ENCODE results near the gene CPTP. TPM values are rescaled to one million over a fixed set of nuclear protein-coding genes. Genes with fewer than 3 reads are reported as not detected.
A peak's percentile ranks its signal among the peaks of the same experiment; 100 is the strongest.

Gene CPTP
- total and polyA plus RNA-seq, 2 donors (not counting 1 experiment from before 2014, with no cell fraction given), result 17.1 to 18.8 TPM

DNA sequence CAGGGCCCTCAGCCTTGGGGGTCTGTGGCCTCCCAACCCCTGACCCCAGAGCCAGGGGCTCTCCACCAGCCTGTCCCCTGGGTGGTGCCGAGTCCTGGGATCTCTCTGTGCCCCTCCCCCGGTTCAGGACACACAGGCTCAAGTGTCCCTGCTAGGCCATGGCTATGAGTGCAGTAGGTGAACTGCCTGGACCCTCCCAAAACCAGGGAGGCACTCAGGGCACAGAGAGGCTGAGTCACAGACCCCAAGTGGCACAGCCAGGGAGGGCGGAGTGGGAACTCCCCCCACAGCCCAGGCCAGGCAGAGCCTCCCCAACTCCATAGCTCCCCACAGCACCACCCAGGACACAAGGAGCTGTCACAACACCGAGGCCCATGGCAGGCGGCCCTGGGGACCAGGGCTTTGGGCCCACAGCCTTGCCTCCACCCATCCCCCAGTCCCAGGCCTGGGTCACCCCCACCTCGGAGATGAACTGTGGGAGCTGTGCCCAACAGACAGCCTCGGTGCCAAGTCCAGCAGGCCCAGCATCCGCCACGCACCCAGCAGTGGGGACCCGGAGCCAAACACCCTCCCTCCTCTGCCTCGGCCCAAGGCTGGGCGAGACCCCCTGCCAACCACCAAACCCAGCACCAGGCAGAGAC, 21.4 kb downstream of the CPTP start:
- no peak overlapping the region for H3K4me3 ChIP-seq (ENCODE audit: control extremely low read depth in 1 of 5, extremely low read depth in 1 of 5, insufficient read depth in 1 of 5, low read depth in 2 of 5, low read length in 4 of 5)
- peaks cover 0 to 3% (median 0%) of the 10 kb centered on the region in 3 donors for H3K9me3 ChIP-seq (ENCODE audit: control extremely low read depth in 1 of 3, control insufficient read depth in 2 of 3, insufficient read depth in 1 of 3, low read length in 2 of 3)
- H3K9ac ChIP-seq (ENCODE audit: low read length), result no peak overlapping the region
- 98% methylated on average over 12 of the region's 12 CpGs for WGBS (ENCODE audit: insufficient coverage)
- no peak for DNase-seq
- H3K79me2 ChIP-seq (ENCODE audit: control insufficient read depth, insufficient read depth, low read length), result peaks cover 34% of the 10 kb centered on the region
- H3K4me1 ChIP-seq (ENCODE audit: control insufficient read depth in 2 of 2, insufficient read depth in 2 of 2, low read length in 2 of 2), result peaks cover 6 to 13% of the 10 kb centered on the region in 2 donors
- no peak for TF ChIP-seq EZH2 (IDR thresholded peaks at IDR 0.05; ENCODE audit: borderline replicate concordance, insufficient read depth, low read depth, low read length, poor library complexity, severe bottlenecking)
- TF ChIP-seq, protein P1, sequence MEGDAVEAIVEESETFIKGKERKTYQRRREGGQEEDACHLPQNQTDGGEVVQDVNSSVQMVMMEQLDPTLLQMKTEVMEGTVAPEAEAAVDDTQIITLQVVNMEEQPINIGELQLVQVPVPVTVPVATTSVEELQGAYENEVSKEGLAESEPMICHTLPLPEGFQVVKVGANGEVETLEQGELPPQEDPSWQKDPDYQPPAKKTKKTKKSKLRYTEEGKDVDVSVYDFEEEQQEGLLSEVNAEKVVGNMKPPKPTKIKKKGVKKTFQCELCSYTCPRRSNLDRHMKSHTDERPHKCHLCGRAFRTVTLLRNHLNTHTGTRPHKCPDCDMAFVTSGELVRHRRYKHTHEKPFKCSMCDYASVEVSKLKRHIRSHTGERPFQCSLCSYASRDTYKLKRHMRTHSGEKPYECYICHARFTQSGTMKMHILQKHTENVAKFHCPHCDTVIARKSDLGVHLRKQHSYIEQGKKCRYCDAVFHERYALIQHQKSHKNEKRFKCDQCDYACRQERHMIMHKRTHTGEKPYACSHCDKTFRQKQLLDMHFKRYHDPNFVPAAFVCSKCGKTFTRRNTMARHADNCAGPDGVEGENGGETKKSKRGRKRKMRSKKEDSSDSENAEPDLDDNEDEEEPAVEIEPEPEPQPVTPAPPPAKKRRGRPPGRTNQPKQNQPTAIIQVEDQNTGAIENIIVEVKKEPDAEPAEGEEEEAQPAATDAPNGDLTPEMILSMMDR (IDR thresholded peaks at IDR 0.05), result no peak
- peak overlapping the region; percentile 13 for H3K4me3 Mint-ChIP-seq
- H3K4me2 ChIP-seq (replicated peaks; ENCODE audit: low read depth, low read length, poor library complexity, severe bottlenecking), result no peak overlapping the region
- CTCF ChIA-PET, result interaction anchor here (1.3 kb wide), 1 partner anchor 23 kb away, joined by 3 read pairs; no protein-coding TSS in a partner anchor
- H3K27me3 Mint-ChIP-seq, result no peaks in the 10 kb centered on the region
- no peak overlapping the region for H3K27ac ChIP-seq (ENCODE audit: low read length in 2 of 2)
- no peak for ATAC-seq (ENCODE audit: low read depth)
- peaks cover 15% of the 10 kb centered on the region for H3K4me1 Mint-ChIP-seq
- H2AFZ ChIP-seq (ENCODE audit: insufficient read depth, low read depth, low read length, poor library complexity, severe bottlenecking), result no peak overlapping the region
- intact Hi-C loops (cut with micrococcal nuclease), result no loop called here
- POLR2A ChIA-PET, result no interaction called here
- H4K20me1 ChIP-seq (ENCODE audit: control insufficient read depth, insufficient read depth, low read length, poor library complexity, severe bottlenecking), result peaks cover 41% of the 10 kb centered on the region
- no peaks in the 10 kb centered on the region for H3K9me3 Mint-ChIP-seq (ENCODE audit: insufficient read depth)
- H3K36me3 ChIP-seq (replicated peaks in 1 of 2; ENCODE audit: control extremely low read depth in 1 of 2, control insufficient read depth in 1 of 2, extremely low read depth in 1 of 2, insufficient read depth in 2 of 2, low read length in 1 of 2), result no peaks in the 10 kb centered on the region
- no peak overlapping the region for H3K27ac Mint-ChIP-seq
- no peaks in the 10 kb centered on the region for H3K27me3 ChIP-seq (replicated peaks in 1 of 4; ENCODE audit: control extremely low read depth in 1 of 4, control insufficient read depth in 3 of 4, insufficient read depth in 4 of 4, low read length in 3 of 4)

DNA sequence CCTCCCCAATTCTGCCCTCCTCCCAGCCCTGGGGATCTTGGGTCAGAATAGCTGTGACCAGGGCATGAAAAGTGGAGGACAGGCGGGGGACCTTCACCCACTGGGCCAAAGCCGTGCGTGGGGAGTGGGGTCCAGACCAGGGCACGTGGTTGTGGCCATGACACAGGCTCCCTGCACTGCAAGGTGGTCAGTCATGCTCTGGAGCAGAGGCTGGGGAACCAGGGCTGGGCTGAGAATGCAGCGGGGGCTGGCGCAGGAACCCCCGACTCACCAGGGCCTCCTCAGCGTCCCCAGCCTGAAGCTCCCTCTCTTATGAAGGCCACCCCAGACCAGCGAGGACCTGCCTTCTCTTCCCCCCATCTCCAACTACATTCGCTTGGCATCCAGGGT, 21.9 kb downstream of the CPTP start:
- Histone ChIP-seq H3K4me1 (ENCODE audit: control insufficient read depth in 2 of 2, insufficient read depth in 2 of 2, low read length in 2 of 2) (peaks cover 6 to 16% of the 10 kb centered on the region in 2 donors), H3K27me3 (replicated peaks in 1 of 4; ENCODE audit: control extremely low read depth in 1 of 4, control insufficient read depth in 3 of 4, insufficient read depth in 4 of 4, low read length in 3 of 4) (peaks cover 0 to 3% (median 0%) of the 10 kb centered on the region in 4 experiments), H4K20me1 (ENCODE audit: control insufficient read depth, insufficient read depth, low read length, poor library complexity, severe bottlenecking) (peaks cover 41% of the 10 kb centered on the region), H3K79me2 (ENCODE audit: control insufficient read depth, insufficient read depth, low read length) (peaks cover 34% of the 10 kb centered on the region), H3K4me2 (replicated peaks; ENCODE audit: low read depth, low read length, poor library complexity, severe bottlenecking) (no peak overlapping the region), H3K36me3 (replicated peaks in 1 of 2; ENCODE audit: control extremely low read depth in 1 of 2, control insufficient read depth in 1 of 2, extremely low read depth in 1 of 2, insufficient read depth in 2 of 2, low read length in 1 of 2) (no peaks in the 10 kb centered on the region), H3K27ac (ENCODE audit: low read length in 2 of 2) (no peak overlapping the region), H3K4me3 (ENCODE audit: control extremely low read depth in 1 of 5, extremely low read depth in 1 of 5, insufficient read depth in 1 of 5, low read depth in 2 of 5, low read length in 4 of 5) (no peak overlapping the region), H2AFZ (ENCODE audit: insufficient read depth, low read depth, low read length, poor library complexity, severe bottlenecking) (no peak overlapping the region), H3K9ac (ENCODE audit: low read length) (no peak overlapping the region), H3K9me3 (ENCODE audit: control extremely low read depth in 1 of 3, control insufficient read depth in 2 of 3, insufficient read depth in 1 of 3, low read length in 2 of 3) (no peaks in the 10 kb centered on the region)
- ChIA-PET POLR2A (no interaction called here), CTCF (interaction anchor here (1.3 kb wide), 1 partner anchor 23 kb away, joined by 3 read pairs; no protein-coding TSS in a partner anchor)
- TF ChIP-seq, protein P1 (IDR thresholded peaks at IDR 0.05), result no peak
- no peak for TF ChIP-seq EZH2 (IDR thresholded peaks at IDR 0.05; ENCODE audit: borderline replicate concordance, insufficient read depth, low read depth, low read length, poor library complexity, severe bottlenecking)
- H3K9me3 Mint-ChIP-seq (ENCODE audit: insufficient read depth), result no peaks in the 10 kb centered on the region
- H3K27me3 Mint-ChIP-seq, result no peaks in the 10 kb centered on the region
- 97% methylated on average over 9 of the region's 10 CpGs for WGBS (ENCODE audit: insufficient coverage)
- H3K4me3 Mint-ChIP-seq, result peak overlapping the region; percentile 54
- ATAC-seq (ENCODE audit: low read depth) (no peak), DNase-seq (no peak)
- no peak overlapping the region for H3K27ac Mint-ChIP-seq
- intact Hi-C loops (cut with micrococcal nuclease), result no loop called here
- H3K4me1 Mint-ChIP-seq, result peaks cover 15% of the 10 kb centered on the region
